ENCODE measurements around the gene SRSF5.

The SRSF5 gene

GRCh38 chr14:69771136-69771535 is 4.2 kb downstream of the SRSF5 start:
- no peak for DNase-seq

GRCh38 chr14:69772082-69773017 is 5.4 kb downstream of the SRSF5 start:
- no peak for DNase-seq

GRCh38 chr14:69773571-69774276 is 6.8 kb downstream of the SRSF5 start:
- DNase-seq = no peak

- DNase-seq = no peak
These were observed 8.1 kb downstream of the SRSF5 start for GRCh38 chr14:69775012-69775411.

- no peak for DNase-seq
These were observed 10.0 kb downstream of the SRSF5 start for GRCh38 chr14:69776875-69777453.

- DNase-seq = no peak
These were observed 12.1 kb downstream of the SRSF5 start for GRCh38 chr14:69779088-69779487.

GRCh38 chr14:69780092-69780491 is 13.2 kb downstream of the SRSF5 start:
- no peak for DNase-seq

- DNase-seq = no peak
These were observed 14.0 kb downstream of the SRSF5 start for GRCh38 chr14:69780952-69781351.

GRCh38 chr14:69784942-69785341 is 18.0 kb downstream of the SRSF5 start:
- DNase-seq = no peak

- DNase-seq = no peak
These were observed 19.7 kb downstream of the SRSF5 start for GRCh38 chr14:69786603-69787002.

GRCh38 chr14:69789118-69789640 is 22.2 kb downstream of the SRSF5 start:
- DNase-seq = no peak

GRCh38 chr14:69792887-69793421 is 26.0 kb downstream of the SRSF5 start:
- no peak for DNase-seq

- no peak for DNase-seq
These were observed 27.8 kb downstream of the SRSF5 start for GRCh38 chr14:69794791-69795190.

GRCh38 chr14:69795691-69796090 is 28.7 kb downstream of the SRSF5 start:
- no peak for DNase-seq

GRCh38 chr14:69796797-69797500 is 30.0 kb downstream of the SRSF5 start, which contains the start of gene SLC10A1:
TSS of gene SLC10A1 (minus strand) at chr14:69797241. CDS start at chr14:69797155, 86 bp downstream.
- no peak for DNase-seq

GRCh38 chr14:69797573-69798338 is 30.8 kb downstream of the SRSF5 start:
- DNase-seq = no peak

GRCh38 chr14:69798339-69798735 is 31.4 kb downstream of the SRSF5 start:
- no peak for DNase-seq

- no peak for DNase-seq
These were observed 36.8 kb downstream of the SRSF5 start for GRCh38 chr14:69803753-69804152.

- DNase-seq = no peak
These were observed 38.0 kb downstream of the SRSF5 start for GRCh38 chr14:69804902-69805301.

GRCh38 chr14:69807192-69807591 is 40.2 kb downstream of the SRSF5 start:
- DNase-seq = no peak

Data from NCI-H146 (cell line).